Stimulated activated CD8-positive, alpha-beta memory T cell treated with anti-CD3 and anti-CD28 coated beads, Interleukin-15, amount 100 ng/mL, for 4 hours (primary cell): ENCODE results near the gene PHLPP1.
"Not testable (repeated sequence)": the region's sequence is repeated elsewhere in the genome, so short reads cannot be mapped to it uniquely, and the experiment has no call there.

Experiments used
- DNase-seq, 2 donors: peaks; one replicate each; pipeline ENCODE4 v3.0.0-alpha.2; 2020; ENCODE audit warnings: low read depth in 2 of 2

Gene PHLPP1

DNA sequence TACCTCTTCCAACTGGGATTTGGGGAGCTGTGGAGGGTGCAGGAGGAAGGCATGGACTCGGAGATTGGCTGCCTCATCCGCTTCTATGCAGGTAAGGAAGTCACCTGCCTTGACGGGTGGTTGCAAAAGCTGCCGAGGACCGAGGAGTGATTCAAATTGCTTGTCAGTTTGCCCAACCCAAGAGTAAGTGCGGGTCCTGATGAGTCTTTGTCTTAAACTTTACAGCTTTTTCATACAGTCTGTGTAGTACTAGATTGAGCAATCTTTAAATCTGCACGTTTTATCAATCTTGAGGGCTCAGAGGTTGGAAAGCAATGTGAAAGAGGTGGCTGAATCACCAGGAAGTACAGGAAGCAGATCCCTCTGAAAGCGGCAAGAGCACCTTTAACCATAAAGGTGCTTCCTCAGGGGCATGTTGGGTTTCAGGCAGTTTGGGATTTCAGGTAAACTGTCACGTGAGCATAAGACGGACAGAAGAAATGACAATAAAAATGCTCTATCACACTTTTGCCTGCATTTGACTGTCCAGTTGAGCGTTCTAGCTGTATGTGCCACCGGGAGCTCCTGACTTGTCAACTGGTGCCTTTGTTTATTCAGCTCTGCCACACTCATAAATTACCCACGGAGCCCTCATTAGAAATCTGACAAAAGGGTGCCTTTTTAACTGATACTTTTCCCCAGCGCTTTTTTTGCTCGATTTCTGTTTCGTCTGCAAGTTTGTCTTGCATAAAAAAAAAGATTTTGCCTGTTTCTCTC lies 2.0 kb downstream of the PHLPP1 start:
- DNase-seq: no peak

DNA sequence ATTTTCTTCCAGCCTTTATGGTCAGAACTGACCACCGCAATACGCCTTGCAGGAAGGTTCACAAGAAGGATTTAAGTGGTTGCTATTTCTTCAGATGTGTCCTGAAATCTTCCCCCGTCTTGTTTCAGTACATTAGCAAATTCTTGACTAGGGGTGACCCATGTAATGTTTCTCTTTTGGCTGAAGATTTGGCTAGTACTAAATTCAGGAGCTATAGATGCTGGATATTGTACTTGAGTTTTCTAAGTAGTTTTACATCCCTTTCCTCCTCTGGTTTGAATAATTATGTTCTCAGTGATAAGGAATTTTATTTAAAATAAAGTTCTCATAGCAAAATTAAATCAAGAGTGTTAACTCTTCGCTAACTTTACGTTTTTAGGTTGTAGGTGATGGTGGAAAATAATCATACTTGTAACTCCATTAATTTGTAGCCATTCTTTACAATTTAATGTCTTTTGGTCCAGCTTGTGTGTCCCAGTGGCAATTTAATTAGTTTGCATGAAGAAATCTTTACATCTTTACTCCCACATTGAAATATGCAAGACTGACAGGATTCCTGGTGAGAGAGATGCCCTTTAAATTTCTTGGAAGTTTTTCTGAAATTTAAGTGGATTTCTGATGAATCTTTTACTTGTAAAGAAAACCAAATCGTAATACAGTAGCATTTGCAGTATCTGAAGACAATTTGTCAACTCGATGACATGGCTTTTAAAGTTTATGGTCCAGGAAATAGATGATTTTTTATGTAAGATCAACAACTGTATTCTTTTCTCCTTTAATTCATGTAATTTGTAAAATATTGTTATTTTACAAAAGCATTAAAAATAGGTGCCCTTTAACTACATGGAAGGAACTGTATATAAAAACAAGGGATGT lies 2.8 kb downstream of the PHLPP1 start:
- no peak for DNase-seq

DNA sequence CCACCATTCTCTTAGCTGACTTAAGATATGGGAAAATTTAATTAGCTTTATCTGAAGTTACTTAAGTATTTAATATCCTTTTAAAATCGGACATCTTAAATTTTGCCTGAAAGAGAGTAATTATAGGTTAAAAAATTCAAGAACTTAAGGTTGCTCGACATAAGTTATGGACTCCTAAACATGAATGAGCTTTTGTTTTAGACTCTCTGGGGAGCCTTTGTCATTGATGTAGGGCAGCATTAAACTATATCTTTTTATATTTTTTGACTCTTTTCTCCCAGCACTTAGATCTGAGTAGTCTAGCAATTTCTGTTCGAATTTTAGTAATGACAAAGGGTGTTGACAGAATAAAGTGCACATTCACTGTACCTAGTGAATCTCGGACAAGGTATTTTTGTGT lies 4.7 kb downstream of the PHLPP1 start:
- DNase-seq: no peak

DNA sequence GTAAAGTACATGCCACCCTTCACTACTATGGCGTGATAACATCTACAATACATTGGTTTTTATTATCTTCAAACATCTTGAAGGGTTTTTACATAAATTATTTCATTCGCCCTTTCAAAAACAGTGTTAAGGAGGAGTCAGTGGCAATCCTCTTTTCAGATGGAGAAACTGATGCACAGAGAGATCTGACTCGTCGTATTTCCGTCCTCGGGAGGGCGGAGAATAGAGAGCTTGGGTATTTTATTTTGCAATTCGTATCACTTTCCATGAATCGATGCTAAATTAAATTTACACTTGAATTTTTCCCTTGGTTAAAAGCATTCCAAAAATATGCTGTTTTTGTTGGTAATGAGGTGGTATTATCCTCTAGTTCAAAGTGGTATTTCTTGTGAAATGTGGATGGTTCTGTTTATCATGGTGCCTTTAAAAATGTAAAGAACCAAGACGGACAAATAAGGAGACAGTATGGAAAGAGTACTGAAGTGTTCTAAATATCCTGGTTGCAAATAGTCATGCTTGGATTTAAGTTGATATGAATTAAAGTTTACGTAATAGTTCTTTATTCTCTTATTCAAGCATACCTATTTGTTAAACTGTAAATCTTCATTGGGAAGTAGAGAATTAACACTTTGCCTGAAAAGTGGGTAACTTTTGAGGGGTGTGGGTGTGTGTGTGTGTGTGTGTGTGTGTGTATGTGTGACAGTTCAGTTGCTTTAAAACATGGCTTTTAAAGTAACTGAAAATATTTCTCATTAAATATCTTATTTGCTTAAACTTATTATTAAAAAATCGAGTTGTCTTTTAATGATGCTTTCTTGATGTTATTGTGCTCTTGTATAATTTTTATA lies 5.6 kb downstream of the PHLPP1 start:
- DNase-seq: no peak

DNA sequence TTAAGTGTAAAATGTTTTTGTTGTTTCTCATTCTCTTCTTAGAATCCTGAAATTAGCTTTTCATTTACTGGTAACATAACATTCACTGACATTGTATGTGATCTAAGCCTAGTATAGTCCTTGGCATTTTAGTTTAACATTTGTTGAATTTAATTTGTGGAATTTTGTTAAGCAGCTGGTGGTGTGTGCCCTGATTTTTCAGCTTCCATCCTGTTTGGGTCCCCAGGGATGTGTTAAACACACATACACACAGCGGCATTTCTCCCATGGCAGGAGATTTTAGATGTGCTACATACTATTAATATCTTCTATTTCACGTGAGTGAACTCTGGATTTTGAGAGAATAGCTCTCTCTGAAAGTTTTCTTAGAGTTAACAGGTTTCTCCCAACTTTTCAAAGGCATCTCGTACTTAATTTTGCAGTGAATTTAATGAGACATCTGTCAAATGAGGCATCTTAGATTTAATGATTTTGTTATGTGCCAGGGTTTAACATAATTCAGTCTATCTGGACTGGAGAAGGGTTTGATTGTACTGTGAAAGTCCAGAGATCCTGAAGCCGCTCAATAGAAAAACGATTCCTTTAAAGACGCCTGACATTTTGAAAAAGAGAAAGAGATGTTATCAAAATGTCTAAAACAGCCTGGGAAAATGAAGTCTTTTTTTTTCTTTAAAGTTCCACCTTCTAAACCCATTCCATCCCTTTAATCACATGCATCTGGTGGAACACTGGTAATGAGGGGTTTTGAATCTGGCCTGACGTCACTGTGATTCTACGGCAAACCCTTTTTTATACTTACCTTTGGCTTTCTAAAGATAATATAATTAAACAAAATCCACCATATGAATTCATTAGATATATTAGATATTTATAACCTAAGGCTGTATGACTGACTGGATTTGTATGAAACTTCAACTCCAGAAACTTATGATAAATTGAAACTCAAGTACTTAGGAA lies 6.8 kb downstream of the PHLPP1 start:
- no peak for DNase-seq

DNA sequence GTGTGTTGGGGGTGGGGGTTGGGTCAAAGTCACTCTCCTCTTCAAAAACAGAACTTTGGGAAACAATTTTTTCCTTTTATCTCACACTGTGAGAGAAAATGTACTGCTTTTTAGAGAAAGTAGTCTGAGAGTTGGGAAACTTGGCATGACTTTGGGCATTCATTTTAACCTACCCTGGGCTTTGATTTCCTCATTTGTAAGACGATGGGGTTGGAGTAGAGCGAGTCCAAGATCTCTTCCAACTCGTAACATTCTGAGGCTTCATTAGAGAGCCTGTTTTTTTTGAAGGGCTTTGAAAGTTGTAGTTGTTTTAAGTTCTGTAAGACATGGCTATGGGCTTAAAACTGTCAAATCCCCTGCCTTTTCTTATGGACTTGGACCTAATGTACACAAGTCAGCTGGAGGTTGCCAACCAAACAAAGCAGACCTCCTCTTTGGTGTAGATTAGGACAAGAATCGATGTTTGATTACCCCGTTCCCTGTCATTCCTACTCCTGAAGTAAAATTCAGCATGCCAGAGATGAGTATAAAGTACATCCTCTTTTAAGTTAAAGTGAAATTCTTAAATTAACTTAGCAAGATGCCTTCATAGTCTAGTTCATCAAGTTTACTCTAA lies 8.4 kb downstream of the PHLPP1 start:
- no peak for DNase-seq

DNA sequence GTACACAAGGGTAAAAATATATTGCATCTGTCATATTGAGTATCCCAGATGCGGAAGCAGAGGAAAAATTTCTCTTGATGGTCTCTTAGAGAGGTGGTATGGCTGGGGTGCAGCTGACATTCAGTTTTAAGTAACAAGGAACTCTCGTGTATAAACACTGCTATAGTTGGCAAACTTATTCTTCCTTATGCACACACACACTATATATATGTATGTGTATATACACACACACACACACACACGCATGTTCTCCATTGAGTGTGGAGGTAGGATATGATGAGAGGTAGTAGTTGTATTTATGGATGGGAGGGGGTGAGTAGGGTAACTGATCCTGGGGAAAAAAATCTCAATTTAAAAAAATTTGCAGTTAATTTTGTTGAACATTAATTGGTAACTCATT lies 10.6 kb downstream of the PHLPP1 start:
- no peak for DNase-seq

DNA sequence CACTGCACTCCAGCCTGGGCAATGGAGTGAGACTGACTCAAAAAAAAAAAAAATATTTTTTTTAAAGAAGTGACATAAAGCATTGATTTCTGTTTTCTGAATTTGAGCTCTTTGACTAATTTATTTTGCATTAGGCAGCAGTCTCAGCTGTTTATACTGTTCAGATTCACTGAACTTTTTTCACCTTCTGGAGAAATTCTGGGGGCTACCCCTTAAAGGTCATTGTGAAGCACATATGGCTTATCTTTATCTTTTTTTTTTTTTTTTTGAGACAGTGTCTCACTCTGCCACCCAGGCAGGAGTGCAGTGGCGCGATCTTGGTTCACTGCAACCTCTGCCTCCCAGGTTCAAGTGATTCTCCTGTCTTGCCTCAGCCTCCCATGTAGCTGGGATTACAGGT lies 12.9 kb downstream of the PHLPP1 start:
- no peak for DNase-seq

DNA sequence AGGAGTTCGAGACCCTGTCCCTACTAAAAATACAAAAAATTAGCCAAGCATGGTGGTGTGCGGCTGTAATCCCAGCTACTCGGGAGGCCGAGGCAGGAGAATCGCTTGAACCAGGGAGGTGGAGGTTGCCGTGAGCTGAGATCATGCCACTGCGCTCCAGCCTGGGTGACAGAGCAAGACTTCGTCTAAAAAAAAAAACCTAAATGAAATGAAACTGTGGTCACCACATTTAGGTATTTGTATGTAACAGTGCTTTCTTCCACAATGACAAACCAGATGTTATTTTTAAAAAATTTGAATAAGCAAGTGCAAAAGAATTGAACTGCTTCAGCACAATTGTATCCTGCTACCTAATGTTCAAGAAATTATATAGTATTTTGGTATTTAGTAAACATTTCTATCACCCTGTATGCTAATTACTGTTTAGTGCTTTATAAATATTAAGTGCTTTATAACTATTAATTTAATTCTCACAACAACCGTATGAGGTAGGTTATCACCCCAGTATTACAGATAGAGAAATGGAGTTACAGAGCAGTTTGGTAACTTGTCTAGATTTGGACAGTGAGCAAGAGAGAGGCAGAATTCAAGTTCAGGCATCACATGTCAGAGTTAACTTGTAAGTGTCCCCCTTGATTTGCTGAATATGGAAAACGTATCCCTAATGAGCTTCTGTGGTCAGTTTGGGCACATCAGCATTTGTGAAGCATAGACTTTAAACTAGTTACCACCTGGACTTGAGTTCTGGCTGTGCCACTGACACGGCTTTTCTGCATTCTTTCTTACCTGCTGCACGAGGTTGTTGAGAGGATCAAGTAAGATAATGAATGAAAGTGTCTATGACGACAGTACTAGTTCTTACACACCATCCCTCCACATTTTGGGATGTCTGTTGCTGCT lies 14.4 kb downstream of the PHLPP1 start:
- DNase-seq: no peak

DNA sequence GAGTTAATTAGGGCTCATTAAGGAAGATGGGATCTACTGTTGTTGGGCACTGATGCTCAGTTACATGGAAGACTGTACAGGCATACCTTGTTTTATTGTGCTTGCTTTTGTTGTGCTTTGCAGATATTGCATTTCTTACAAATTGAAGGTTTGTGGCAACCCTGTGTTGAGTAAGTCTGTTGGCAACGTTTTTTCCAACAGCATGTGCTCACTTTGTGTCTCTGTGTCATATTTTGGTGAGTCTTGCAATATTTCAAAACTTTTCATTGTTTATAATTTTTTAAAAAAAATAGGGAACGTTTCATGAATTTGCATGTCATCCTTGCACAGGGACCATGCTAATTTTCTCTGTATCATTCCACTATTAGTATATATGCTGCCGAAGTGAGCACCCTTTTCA lies 15.6 kb downstream of the PHLPP1 start:
- DNase-seq: no peak

DNA sequence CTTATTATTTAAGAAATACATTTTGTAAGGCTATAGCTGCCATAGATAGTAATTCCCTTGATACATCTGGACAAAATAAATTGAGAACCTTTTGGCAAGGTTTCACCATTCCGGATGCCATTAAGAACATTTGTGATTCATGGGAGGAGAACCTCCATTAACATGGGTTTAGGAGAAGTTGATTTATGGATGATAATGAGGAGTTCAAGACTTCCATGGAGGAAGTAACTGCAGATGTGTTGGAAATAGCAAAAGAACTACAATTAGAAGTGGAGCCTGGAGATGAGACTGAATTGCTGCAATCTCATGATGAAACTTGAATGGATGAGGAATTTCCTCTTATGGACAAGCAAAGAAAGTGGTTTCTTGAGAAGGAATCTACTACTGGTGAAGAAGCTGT lies 17.3 kb downstream of the PHLPP1 start:
- DNase-seq: no peak

DNA sequence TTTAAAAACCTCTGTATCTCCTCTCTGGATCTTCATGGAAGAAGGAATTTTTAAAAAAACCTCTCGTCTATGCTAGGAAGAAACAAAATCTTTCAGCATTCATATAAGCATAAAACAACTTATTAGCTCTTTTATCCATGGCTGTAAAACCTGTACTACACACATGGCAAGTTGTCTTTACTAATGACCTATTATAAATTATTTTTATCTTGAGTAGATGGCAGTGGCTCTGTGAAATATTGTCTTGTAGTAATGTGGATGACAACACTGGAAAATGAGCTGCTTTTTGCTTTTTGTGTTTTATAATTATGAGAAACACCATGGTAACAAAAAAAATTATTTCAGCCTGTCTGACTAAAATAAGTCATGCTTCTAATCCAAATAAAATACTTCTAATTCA lies 18.9 kb downstream of the PHLPP1 start:
- DNase-seq: no peak

DNA sequence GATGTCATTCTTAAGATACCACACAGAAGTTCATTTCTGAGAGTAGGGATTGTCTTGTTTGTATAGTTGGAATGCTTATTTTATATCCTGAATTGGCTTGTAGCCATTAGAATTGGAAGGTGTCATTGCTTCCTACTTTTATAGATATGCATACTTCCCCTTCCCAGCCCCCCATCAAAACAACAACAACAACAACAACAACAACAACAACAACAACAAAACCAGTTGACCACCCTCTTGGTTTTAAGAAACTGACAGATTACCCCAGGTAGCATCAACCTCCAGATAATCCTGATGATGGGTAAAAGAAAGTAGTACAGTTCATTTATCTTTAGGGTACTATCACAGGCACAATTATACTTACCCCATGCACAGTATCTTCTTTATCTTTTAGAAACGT lies 20.0 kb downstream of the PHLPP1 start:
- DNase-seq: no peak

DNA sequence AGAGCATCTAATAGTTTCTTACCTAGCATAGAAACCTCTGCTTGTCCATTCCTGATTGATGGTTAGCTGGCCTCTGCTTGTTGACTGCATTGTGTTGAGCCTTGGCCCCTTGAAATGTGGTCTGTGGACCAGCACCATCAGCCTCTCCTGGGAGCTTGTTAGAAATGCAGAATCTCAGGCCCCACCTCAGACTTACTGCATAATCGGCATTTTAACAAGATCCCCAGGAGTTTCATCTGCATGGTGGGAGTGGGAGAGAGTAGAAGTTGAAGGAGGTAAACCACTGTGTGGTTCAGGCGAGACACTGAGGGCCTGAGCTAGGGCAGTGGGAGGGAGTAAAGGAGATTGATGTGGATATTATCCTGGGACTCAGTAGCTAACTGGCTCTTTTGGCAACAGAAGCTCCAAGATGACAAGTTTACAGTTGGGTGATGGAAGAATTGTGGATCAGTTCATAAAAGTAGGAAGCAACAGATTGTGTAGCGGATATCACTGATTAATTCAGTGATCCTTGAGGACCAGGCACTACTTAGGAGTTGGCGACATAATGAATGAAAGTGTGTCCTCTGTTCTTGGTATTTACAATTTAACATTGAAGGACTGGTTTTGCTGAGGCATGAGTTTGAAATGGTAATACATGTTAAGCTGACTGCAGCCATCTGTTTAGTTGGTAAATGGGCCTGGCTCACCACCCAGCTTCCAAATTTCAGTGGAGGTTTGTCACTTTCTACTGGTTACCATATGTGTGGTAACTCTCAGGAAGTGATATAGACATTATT lies 20.9 kb downstream of the PHLPP1 start:
- no peak for DNase-seq

DNA sequence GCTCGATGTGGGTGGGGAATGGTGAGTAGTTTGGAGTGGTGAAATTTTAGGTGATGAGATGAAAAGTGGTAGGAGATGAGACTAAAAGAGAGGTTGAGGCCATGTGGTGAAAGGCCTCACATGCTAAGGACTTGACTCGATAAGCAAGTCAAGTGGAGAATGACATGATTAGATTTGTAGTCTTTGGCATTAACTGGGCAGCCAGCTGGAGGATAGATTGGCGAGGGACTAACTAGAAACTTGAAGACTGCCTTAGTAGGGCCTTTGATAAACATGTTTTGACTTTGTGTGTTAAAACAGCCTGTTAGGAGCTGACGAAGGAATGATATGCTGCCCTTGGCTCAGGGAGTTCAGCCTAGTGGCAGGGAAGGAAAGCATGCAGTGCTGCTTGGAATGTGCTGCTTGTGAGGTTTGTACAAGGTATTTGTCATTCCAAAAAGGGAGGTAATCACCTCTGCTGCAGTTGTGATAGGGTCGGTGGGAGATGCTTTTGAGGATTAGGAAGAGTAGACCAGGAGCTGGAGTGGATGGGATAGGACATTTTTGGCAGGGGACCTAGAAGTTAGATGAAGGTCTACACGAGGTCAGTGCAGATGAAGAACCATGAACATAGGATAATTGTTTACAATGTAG lies 22.0 kb downstream of the PHLPP1 start:
- no peak for DNase-seq

DNA sequence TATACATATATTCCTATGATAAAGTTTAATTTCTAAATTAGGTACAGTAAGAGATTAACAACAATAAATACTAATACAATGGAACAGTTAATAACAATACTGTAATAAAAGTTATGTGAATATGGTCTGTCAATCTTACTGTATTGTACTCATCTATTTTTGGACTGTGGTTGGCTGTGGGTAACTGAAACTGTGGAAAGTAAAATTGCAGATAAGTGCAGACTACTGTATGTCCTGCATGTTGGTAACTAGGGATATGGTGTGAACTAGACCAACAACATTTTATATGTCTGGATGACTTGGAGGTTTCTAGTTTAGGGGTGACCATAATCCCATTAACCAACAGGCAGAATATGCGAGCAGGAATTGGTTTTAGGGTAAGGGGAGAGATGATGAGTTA lies 23.3 kb downstream of the PHLPP1 start:
- DNase-seq: no peak

DNA sequence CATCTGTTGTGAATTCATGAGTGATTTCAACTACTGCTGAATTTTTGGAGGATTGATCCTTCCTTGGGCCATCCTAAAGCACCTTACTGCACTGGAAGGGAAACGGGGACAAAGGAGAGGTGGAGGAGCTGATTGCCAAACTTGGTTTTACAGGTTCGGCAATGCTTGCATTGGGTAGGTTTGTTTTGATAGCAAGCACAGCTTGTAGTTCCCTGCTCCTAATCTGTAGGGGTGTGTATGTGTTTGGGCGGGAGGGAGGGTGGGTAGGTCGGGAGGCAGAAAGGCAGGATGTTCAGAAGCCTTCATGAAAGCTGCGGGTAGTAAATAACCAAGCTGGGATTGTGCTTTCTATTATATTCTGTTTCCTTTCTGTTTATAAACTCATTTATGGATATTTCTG lies 24.6 kb downstream of the PHLPP1 start:
- DNase-seq: no peak

DNA sequence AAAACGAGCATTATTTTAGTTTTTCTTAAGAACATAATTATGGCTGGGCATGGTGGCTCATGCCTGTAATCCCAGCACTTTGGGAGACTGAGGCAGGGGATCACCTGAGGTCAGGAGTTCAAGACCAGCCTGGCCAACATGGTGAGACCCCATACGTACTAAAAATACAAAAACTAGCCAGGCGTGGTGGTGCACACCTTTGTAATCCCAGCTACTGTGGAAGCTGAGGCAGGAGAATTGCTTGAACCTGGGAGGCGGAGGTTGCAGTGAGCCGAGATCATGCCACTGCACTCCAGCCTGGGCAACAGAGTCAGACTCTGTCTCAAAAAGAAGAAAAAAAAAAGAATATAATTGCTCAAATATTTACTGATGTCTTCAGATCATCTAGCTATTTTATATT lies 25.3 kb downstream of the PHLPP1 start:
- not testable (repeated sequence) for DNase-seq
